Stimulated activated CD4-positive, alpha-beta T cell treated with anti-CD3 and anti-CD28 coated beads, Interleukin-1b, Interleukin-23, amount 100 ng/mL, for 4 hours (primary cell): Measurements from ENCODE around the gene POTEF.
"Not testable (repeated sequence)": the region's sequence is repeated elsewhere in the genome, so short reads cannot be mapped to it uniquely, and the experiment has no call there.

Experiments used
- DNase-seq, 2 donors: peaks; one replicate each; pipeline ENCODE4 v3.0.0-alpha.2; 2020; ENCODE audit warnings: low read depth in 2 of 2

Gene POTEF

DNA sequence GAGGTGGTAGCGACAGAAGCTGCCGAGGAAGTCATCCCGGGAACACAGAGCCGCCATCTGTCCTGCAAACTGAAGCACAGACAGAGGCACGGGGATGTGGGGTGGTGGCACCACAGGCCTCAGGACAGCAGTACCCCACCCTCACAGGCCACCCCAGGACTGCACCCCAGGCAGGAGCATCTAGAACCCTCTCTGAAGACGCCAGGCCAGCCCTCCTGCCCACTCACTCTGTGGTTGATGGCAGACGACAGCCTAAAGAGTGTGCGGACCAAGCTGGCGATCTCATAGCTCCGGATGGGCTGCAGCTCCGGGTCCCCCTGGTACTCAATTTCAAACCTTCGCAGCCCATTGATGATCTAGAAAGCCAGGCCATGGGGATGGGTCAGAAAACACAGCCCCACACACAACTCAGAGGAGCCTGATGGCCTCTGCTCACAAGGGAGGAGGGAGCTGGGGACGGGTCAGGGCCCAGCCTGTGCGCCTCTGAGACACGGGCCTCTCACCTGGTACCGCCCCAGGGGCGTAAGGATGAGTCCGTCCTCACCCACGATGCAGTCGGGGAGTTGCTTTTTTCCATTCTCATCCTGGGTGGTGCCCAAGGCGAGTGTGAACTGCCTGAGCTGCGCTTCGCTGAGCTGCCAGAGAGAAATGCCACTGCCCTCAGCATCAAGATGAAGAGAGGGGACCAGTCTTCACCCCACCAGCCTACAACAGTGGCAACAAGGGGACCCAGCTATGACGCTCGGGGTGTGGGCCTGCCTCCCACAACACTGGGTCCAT, 24.0 kb upstream of the POTEF start:
- no peak for DNase-seq

- not testable (repeated sequence) for DNase-seq
Observed at GRCh38 chr2:130152136-130152815, 23.3 kb upstream of the POTEF start.

DNA sequence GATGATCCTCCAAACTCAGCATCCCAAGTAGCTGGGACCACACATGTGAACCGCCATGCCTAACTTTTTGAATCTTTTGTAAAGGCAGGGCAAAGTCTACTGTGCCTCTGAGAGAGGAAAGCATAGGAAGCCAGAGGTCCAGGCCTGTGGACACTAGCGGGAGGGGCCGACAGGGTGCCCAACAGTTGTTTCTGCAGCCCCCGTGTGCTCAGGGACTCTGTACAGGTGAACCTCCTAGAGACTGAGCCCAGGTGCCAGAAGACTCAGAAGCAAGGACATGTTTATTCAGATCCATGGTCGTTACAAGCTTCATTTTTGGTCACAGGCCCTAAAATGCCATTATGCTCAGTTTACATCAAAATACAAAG, 22.1 kb upstream of the POTEF start:
- DNase-seq: not testable (repeated sequence)

DNA sequence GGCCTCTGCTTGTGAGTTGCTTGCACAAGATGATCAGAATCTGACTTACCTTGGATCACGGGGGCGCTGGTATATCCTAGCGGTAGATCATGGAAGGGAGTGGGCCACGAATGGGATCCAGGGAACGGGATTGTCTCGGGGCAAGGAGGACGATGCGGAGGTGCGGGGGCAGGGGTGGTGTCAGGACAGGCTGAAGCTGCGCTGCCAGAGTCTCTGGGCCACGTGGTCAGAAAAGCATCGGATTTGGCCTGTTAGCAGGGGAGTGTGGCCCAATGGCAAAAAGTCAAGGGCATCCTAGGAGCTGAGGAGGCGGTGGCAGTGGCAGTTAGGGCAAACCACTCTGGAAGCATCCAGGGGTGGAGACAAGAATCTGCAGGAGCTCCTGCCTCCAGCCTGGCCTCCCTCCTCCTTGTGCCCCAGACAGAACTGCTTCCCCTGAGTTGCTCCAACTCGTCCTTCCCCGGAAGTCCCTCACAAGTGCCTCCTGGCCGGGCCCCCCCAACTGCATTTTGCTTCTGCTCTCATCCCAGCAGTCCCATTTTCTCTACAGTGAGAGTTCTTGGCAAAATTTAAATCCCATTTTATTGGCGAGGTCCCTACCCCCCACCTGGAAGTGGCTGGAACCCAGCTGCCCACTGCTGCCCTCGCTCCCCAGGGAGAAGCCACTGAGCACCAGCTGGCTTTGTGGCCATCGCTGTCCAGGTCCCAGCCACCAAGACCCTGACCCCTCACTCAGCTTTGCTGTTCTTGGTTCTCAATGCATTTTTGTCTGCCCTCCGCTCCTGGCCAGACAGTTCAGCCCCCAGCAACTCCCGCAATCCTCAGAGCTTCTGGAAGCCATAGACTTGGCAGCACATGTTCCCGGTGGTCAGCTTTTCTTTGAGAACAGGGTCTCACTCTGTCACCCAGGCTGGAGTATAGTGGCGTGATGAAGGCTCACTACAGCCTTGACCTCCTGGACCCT, 21.4 kb upstream of the POTEF start:
- DNase-seq: no peak

DNA sequence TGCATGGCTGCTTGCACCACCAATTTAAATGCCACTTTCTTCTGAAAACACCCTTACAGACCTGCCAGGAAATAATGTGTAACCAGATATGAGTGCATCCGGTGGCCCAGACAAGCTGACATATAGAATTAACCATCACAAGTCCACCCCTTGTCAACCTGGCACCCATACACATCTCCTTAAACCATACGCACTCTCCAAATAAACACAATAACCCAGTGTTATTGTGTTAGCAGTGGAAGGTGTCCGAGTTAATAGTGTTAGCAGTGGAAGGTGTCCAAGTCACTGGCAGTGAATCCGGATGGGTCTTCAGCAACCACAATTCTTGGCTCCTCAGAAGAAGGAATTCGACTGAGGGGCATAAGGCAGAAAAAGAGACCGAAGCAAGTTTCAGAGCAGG, 19.5 kb upstream of the POTEF start:
- DNase-seq: not testable (repeated sequence)

- peak; percentile 17 to 46 for DNase-seq
Observed at GRCh38 chr2:130145006-130145414, 16.0 kb upstream of the POTEF start, which contains the start of gene CCDC74B. Gene CCDC74B, minus strand, starts transcription at chr2:130145112. Its CDS starts 116 bp downstream, at chr2:130144996.

DNA sequence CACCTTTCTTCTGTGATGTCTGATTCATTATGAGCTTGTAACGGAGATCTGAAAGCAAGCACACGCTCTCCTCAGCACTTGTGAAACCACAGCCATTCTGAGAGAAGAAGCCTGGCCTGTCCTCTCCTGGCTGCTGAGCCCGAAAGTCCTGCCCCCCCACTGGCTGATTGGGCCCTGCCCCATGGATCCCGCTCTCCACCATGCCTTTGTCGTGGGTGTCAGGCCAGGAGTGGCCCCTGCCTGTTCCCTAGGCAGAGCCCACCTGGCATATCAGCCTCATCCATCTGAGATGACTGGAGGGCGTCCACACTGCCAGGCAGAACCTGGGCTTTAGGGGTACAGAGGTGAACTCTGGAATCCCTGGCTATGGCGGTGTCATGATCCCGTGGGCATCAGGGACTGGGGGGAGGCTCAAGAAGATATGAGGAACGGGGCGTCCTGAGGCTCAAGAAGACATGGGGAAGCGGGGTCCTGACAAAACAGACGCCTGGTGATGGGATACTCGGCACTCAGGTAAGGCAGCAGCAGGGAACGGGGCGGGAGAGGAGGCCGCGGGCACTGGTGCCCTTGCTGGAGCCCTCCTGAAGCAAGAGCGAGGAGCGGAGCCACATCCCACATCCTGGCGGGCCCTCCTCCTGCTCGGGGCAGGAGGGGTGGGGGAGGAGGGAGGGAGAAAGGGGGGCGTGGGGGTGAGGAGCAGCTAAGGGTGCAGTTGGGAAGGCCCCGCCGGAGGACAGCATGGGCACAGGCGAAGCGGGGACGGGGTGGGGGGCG, 14.4 kb upstream of the POTEF start:
- DNase-seq: not testable (repeated sequence)

- DNase-seq: not testable (repeated sequence)
Observed at GRCh38 chr2:130142396-130143265, 13.6 kb upstream of the POTEF start.

DNA sequence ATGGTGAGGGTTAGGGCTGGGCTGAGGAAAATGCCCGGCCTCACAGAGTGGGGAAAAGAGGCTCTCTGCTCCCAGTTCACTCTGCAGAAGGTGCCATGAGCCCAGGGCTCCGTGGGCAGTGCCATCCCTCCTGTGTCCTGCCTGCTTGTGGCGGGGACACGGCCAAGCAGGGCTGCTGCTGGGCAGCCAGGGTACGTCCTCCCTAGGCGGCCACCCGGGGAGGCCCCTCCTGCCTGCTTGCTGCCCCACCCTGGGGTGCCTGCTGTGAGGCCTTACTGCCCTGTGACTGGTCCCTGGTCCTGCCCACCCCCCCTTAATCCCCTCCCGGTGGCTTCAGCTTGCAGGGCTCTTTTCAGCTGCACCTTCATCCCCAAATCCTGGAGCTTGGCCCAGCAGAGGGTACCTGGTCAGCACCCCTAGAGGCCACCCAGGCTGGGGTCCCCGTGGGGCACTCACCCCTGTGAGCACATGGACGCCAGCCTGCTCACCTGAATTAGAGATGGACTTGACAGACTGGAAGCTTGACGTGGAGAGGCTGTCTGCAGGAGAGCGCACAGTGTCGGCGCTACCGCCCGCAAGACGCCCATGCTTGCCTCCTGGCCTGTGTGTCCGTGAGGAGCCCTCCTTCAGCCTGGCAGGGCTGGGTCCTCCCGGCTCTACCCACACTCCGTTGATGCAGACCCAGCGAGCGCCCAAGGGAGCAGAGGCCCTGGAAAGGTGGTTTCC, 12.8 kb upstream of the POTEF start:
- DNase-seq: not testable (repeated sequence)

GRCh38 chr2:130141002-130141401, 12.0 kb upstream of the POTEF start:
- DNase-seq: not testable (repeated sequence)

GRCh38 chr2:130140516-130140915, 11.5 kb upstream of the POTEF start:
- DNase-seq: not testable (repeated sequence)

DNA sequence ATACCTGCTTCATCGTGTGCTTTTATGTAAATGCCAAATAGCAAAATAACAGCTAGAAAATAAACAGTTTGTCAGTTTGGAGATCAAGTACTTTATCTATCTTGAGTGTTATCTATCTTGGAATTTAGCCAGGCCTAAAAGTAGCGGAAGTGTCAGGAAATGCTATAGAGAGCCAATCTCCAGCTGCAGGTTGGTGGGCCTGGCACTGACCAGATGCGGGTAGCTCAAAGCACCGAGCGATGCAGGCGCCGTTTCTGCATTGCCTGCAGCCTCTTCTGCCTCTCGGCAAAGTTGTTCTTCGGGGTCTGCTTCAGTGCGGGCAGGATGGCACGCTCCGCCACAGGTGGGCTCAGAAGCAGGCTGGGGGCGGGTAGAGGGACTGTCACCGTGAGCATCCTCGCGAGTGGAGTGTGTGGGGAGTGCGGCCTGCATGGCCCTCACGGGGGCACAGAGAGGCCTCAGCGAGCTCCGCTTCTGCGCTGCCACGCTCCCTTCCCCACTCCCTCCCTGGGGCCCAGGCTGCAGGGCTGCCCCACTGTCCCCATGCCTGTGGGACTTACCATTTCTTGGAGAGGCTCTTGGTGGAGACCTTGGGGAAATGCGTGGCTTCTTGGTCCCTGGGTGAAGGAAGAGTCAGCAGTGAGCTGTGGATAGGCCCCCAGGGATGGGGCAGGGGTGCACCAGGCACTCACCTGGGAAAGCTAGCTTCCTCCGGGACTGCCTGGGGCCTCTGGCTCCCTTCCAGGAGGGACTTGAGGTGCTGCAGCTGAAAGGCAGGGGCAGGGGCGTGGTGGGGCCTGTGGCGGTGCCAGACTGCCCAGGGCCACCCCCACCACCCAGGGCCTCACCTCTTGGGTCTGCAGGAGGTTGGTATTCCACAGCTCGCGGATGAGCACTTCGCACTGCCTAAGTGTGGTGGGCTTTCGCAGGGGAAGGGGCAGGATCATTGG, 10.6 kb upstream of the POTEF start:
- not testable (repeated sequence) for DNase-seq

DNA sequence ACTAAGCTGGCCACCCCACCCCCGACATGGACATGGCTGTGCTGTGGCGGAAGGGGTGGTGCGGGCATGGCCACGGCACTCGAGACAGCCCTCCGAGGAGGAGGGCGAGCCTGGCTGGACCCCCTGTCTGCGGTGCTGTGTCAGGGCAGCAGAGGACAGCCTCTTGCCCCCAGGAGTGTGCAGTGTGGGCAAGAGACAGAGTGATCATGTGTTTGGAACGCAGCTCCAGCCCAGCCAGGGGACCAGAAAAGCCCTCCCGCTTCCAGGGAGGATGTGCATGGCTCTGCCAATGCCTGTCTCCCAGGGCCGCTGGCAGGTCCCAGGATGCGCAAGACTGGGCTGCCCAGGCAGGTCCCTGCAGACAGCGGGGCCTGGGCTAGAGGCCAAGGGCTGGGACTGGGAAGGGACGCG, 9.8 kb upstream of the POTEF start:
- DNase-seq: not testable (repeated sequence)

DNA sequence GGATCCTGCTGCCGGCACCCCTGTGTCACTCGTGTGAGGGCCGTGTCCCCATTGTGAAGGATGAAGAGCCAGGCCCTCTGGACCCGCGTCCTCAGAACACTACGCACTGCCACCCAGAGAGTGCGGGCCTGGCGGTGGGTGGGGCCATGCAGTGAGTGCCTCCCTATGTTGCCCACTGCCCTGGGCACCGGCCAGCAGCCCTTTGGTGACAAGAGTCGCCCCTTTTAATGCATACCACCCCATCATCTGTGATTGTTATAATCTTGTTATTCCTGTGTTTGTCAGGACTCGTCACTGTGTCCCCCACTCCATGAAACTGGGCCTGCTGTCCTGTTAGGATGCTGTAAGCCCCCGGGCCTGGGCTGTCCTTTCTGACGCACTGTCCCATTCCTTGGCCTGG, 9.3 kb upstream of the POTEF start:
- DNase-seq: not testable (repeated sequence)

- DNase-seq: not testable (repeated sequence)
Observed at GRCh38 chr2:130137118-130137517, 8.1 kb upstream of the POTEF start.

GRCh38 chr2:130136546-130136945, 7.5 kb upstream of the POTEF start:
- DNase-seq: not testable (repeated sequence)

GRCh38 chr2:130135692-130136541, 6.9 kb upstream of the POTEF start:
- DNase-seq: no peak
